ENCODE measurements around the gene APOL6.
"Not testable (repeated sequence)": the region's sequence is repeated elsewhere in the genome, so short reads cannot be mapped to it uniquely, and the experiment has no call there.

Gene APOL6

DNA sequence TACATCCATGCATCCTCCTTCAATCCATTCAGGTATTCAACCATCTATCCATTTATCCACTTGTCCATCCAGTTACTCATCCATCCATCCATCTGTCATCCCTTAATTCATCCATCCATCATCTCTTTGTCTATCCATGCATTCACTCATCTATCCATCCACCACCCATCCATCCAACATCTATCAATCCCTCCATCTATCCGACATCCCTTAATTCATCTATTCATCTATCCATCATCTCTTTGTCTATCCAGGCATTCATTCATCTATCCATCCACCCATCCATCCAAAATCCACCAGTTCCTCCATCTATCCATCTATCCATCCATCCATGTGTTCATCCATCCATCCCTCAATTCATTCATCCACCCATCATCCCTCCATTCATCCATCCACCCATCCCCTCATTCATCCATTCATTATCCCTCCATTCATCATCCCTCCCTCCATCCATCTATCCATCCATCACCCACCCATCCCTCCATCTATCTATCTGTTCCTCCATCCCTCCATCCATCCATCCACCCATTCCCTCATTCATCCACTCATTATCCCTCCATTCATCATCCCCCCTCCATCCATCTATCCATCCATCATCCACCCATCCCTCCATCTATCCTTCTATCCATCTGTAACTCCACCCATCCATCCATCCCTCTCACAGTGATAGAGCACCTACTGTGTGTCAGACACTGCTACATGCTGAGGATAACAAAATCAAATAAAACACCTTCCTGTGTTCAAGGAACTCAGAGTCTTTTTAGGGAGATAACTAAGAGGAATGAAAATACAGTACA, 29.6 kb upstream of the APOL6 start:
- TF ChIP-seq, protein P1, sequence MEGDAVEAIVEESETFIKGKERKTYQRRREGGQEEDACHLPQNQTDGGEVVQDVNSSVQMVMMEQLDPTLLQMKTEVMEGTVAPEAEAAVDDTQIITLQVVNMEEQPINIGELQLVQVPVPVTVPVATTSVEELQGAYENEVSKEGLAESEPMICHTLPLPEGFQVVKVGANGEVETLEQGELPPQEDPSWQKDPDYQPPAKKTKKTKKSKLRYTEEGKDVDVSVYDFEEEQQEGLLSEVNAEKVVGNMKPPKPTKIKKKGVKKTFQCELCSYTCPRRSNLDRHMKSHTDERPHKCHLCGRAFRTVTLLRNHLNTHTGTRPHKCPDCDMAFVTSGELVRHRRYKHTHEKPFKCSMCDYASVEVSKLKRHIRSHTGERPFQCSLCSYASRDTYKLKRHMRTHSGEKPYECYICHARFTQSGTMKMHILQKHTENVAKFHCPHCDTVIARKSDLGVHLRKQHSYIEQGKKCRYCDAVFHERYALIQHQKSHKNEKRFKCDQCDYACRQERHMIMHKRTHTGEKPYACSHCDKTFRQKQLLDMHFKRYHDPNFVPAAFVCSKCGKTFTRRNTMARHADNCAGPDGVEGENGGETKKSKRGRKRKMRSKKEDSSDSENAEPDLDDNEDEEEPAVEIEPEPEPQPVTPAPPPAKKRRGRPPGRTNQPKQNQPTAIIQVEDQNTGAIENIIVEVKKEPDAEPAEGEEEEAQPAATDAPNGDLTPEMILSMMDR (IDR thresholded peaks at IDR 0.05; ENCODE audit: low read depth, low read length), result no peak
- no peak overlapping the region for H3K4me3 ChIP-seq (ENCODE audit: low read depth, low read length)

DNA sequence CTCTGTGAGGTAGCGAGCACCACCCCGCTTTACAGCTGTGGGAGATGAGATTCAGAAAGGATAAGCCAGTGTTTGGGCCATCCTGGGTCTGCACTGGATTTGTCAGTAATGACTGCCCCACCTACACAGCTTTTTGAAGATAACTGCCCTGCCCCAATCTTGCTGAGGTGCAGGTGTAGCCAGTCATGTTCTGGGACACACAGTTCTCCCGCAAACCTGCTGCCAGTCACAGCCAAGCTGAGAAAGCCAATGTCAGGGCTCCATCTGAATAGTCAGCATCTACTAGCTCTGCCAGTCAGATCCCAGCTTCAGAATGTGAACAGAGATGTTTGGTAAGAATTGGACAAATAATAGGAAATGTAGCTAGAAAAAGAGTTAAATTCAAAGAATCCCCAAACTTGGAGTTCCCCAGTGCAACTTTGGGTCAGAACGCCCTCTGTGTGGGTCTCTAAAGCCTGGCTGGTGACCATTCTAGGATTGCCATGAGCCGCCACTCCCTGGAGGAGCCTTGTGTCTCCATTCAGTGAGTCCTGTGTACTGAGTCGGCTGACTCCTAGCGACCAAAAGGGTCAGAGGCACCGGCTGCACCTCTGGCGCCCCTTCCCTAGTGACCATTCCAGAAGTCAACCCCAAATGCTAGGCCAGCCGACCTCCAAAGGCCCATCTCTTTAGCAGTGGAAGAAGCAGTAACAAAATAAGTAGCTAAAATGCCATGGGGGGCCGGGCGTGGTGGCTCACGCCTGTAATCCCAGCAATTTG, 28.7 kb upstream of the APOL6 start:
- TF ChIP-seq, protein P1 (IDR thresholded peaks at IDR 0.05; ENCODE audit: low read depth, low read length), result no peak
- no peak overlapping the region for H3K4me3 ChIP-seq (ENCODE audit: low read depth, low read length)

DNA sequence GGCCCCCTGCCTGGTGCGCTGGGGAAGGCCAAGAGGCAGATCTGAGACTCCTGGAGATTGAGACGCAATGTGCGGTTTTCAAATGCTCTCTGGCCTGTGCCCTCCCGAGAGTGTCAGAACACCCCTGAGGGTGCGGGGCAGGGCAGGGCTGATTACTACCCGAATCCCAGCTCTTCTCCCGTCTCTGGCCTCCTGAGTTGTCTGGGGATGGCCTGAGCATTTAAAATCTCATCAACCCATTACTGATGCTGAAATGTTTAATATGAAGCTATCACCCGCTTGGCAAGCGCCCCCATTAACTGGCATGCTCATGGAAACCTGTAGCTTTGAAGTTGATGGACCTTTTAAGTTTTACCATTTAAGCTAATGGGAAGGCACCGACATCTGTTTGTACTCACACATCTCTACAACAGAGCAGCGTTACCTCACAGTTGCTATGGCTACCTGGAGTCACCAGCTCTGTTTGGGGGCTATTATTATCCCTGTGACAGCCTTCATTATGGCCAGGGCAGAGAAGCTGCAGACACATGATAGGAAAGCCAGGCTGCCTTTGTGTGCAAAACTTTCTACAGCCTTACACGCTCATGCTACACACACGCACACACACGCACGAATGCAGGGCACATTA, 27.5 kb upstream of the APOL6 start:
- no peak overlapping the region for H3K4me3 ChIP-seq (ENCODE audit: low read depth, low read length)
- TF ChIP-seq, protein P1 (IDR thresholded peaks at IDR 0.05; ENCODE audit: low read depth, low read length), result no peak

DNA sequence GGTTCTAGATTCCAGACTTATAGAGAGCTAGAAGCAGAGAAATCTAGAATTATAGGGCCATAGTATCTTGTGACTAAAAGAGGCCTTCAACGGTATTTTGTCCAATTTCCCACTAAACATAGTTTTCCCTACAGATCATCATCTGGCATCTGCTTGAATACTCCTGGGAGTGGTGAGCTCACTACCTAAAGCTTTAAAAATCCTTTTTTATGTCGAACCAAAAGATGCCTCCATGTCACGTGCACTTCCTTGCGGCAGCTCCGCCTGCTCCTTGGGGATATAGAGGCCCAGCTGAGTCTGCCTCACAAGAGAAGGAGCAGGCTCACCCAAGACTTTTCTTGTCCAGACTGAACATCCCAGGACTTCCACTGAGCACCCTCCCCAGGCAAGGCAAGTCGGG, 26.8 kb upstream of the APOL6 start:
- TF ChIP-seq, protein P1 (IDR thresholded peaks at IDR 0.05; ENCODE audit: low read depth, low read length), result no peak
- H3K4me3 ChIP-seq (ENCODE audit: low read depth, low read length), result no peak overlapping the region

DNA sequence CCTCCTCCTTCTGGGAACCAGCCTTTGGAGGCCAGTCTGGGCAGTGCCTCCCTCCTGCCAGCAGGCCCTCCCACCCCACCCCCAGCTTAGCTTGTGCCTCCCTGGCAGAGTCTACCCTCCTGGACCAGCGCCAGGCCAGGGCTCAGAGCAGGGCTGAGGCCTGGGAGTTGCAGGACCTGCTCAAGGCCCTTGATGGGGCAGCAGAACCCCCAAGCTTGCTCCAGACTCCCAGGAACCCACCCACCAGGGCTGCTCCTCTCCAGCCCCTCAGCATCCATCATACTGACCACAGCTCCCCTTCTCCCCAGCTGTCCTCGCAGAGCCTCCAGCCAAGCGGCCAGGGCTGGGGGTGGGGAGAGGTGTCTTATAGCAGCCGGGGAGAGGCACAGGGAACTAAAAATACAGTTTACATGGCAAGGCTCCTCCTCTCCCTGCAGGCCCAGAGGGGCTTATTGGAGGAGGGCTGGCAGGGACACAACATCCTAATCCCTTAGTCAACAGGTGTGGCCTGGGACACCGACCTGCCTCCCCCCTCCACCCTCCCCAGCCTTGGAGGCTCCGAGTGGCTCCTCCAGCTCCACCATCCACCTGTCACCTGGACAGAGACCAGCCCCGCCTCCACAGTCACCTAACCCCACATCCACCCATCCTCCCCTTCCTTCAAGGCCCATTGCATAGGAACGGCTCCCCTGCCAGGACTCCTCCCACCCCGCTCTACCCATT, 25.9 kb upstream of the APOL6 start:
- TF ChIP-seq, protein P1 (IDR thresholded peaks at IDR 0.05; ENCODE audit: low read depth, low read length), result no peak
- H3K4me3 ChIP-seq (ENCODE audit: low read depth, low read length), result no peak overlapping the region

DNA sequence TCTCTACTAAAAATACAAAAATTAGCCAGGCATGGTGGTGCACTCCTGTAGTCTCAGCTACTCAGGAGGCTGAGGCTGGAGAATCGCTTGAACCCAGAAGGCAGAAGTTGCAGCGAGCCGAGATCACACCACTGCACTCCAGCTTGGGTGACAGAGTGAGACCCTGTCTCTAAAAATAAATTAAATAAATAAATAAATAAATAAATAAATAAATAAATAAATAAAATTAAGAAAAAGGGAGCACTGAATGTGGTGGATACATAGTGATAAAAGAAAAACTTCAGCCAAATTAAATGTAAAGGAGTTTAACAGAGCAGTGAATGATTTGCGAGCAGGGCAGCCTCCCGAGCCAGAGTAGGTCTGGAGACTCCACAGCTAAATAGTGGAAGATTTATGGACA, 24.4 kb upstream of the APOL6 start:
- not testable (repeated sequence) for H3K4me3 ChIP-seq (ENCODE audit: low read depth, low read length)

DNA sequence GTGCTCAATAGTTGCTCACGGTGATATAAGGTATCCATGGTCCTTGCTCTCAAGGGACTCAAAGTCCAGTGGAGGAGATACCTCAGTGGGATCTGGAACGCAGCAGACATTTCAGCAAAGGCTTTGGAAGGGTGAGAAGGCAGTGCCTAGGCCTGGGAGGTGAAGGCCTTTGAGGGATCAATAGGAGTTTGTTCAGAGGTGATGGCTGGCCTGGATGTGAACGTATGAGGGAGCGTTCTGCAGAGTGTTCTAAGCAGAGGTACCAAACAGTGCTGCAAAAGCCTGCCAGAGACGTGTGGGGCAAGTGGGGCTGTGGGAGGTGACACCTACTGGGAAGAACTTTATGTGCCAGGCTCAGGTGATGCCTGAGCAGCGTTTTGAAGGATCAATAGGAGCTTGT, 23.7 kb upstream of the APOL6 start:
- TF ChIP-seq, protein P1 (IDR thresholded peaks at IDR 0.05; ENCODE audit: low read depth, low read length), result no peak

More for the DNA sequence above, 23.7 kb upstream of the APOL6 start:
- no peak overlapping the region for H3K4me3 ChIP-seq (ENCODE audit: low read depth, low read length)

All from WI38 (cell line).